LNCaP clone FGC (cell line): Measurements from ENCODE around the gene CCDC39.

Source experiments
- DNase-seq: peaks from one replicate; pipeline ENCODE4 v3.0.0-alpha.2; 2011; ENCODE audit warnings: low read depth
- H3K4me3 ChIP-seq: 2 replicates; pipeline ENCODE4 v1.5.1; 2011; ENCODE audit warnings: mild to moderate bottlenecking, low read depth, low read length, control low read depth
- CTCF ChIP-seq: IDR thresholded peaks from 2 replicates; pipeline ENCODE4 v1.5.1; 2012; ENCODE audit warnings: mild to moderate bottlenecking; ENCODE audit not compliant: control insufficient read depth, insufficient read depth; ENCODE audit errors: extremely low read depth

Gene CCDC39

GRCh38 chr3:180698760-180699270, 19.5 kb upstream of the CCDC39 start:
- no peak for DNase-seq
- no peak for TF ChIP-seq CTCF

GRCh38 chr3:180694321-180694720, 15.0 kb upstream of the CCDC39 start:
- no peak for DNase-seq
- no peak overlapping the region for H3K4me3 ChIP-seq
- no peak for TF ChIP-seq CTCF

More at GRCh38 chr3:180698760-180699270, 19.5 kb upstream of the CCDC39 start:
- H3K4me3 ChIP-seq = no peak overlapping the region

GRCh38 chr3:180693656-180694055, 14.4 kb upstream of the CCDC39 start:
- no peak for DNase-seq
- TF ChIP-seq CTCF = no peak
- H3K4me3 ChIP-seq = no peak overlapping the region

- H3K4me3 ChIP-seq = no peak overlapping the region
- DNase-seq = no peak
- peak; percentile 39 for TF ChIP-seq CTCF
These were observed 10.8 kb upstream of the CCDC39 start for GRCh38 chr3:180690061-180690460.

- DNase-seq = no peak
- TF ChIP-seq CTCF = no peak
These were observed 5.5 kb upstream of the CCDC39 start for GRCh38 chr3:180684807-180685206.

GRCh38 chr3:180683816-180684215, 4.5 kb upstream of the CCDC39 start:
- DNase-seq = no peak
- no peak overlapping the region for H3K4me3 ChIP-seq
- TF ChIP-seq CTCF = 0 out of 2 replicates have a peak, but pooled peaks have one; percentile 5

More at GRCh38 chr3:180684807-180685206, 5.5 kb upstream of the CCDC39 start:
- H3K4me3 ChIP-seq = no peak overlapping the region

GRCh38 chr3:180680097-180680430, 775 bp upstream of the CCDC39 start:
- peak; percentile 32; the same call in 1 of the 2 replicates for TF ChIP-seq CTCF
- DNase-seq = no peak
- peak overlapping the region; percentile 56 for H3K4me3 ChIP-seq
